Measurements from ENCODE around the gene INPP5D. TPM values are rescaled to one million over a fixed set of nuclear protein-coding genes. Genes with fewer than 3 reads are reported as not detected.

Gene INPP5D
- total and polyA plus RNA-seq, 2 of the 13 experiments (the other 11 are each of a cell fraction or from before 2014, with no cell fraction given), result 16.7 to 18.0 TPM

DNA sequence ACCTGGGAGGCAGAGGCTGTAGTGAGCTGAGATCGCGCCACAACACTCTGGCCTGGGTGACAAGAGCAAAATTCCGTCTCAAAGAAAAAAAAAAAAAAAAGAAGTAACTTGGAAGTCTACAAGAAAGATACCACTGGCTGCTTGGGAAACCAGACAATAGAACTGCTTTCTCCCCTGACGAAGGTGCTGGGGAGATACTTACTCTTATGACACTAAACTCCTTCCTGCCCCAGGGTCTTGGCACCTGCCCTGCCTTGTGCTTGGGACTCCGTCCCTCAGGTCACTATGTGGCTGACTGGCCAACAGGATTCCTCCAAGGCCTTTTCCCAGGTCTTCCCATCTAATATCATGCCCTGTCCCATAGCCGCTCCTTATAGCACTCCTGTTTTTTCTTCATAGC lies 30.7 kb downstream of the INPP5D start:
- in situ Hi-C loops (cut with HindIII; ENCODE audit: extremely low pct_ligation_motif_present, low pct_unique_long_range_greater_than_20kb), result no loop called here
- Histone ChIP-seq H2AFZ (ENCODE audit: low read length) (no peak overlapping the region), H3K36me3 (replicated peaks in 1 of 2; ENCODE audit: control insufficient read depth in 1 of 2, insufficient read depth in 2 of 2, low read length in 2 of 2) (peaks cover 1 to 12% of the 10 kb centered on the region in 2 experiments; a peak in 1 of 5 replicates), H3K79me2 (ENCODE audit: insufficient read depth, low read length) (no peaks in the 10 kb centered on the region), H4K20me1 (ENCODE audit: insufficient read depth, low read length) (no peaks in the 10 kb centered on the region), H3K27me3 (ENCODE audit: control insufficient read depth in 1 of 2, insufficient read depth in 2 of 2, low read length in 2 of 2) (no peaks in the 10 kb centered on the region), H3K4me2 (ENCODE audit: low read depth, low read length) (no peak overlapping the region), H3K4me1 (ENCODE audit: insufficient read depth, low read length) (peaks cover 11% of the 10 kb centered on the region), H3K9me3 (ENCODE audit: low read length) (no peaks in the 10 kb centered on the region), H3K4me3 (replicated peaks in 1 of 3; ENCODE audit: insufficient read depth in 1 of 3, low read depth in 2 of 3, low read length in 3 of 3) (no peak overlapping the region), H3K9ac (ENCODE audit: insufficient read depth, low read depth, low read length) (no peak overlapping the region), H3K27ac (ENCODE audit: extremely low read length, insufficient read depth, low read length) (no peak overlapping the region)
- POLR2A ChIA-PET, result no interaction called here
- 96% methylated on average over 6 of the region's 6 CpGs for WGBS (ENCODE audit: low lambda C conversion rate)
- FAIRE-seq (no peak), DNase-seq (ENCODE audit: low spot score) (no peak), ATAC-seq (no peak)
- TF ChIP-seq SNRNP70 (IDR thresholded peaks at IDR 0.05; ENCODE audit: low read depth, low read length), result no peak
- TF ChIP-seq KAT2B (IDR thresholded peaks at IDR 0.05; ENCODE audit: borderline replicate concordance, low read depth, low read length), result no peak
- no peak for TF ChIP-seq ZMYM2 (CRISPR knock-in tag; IDR thresholded peaks at IDR 0.05)
- TF ChIP-seq, protein P1, sequence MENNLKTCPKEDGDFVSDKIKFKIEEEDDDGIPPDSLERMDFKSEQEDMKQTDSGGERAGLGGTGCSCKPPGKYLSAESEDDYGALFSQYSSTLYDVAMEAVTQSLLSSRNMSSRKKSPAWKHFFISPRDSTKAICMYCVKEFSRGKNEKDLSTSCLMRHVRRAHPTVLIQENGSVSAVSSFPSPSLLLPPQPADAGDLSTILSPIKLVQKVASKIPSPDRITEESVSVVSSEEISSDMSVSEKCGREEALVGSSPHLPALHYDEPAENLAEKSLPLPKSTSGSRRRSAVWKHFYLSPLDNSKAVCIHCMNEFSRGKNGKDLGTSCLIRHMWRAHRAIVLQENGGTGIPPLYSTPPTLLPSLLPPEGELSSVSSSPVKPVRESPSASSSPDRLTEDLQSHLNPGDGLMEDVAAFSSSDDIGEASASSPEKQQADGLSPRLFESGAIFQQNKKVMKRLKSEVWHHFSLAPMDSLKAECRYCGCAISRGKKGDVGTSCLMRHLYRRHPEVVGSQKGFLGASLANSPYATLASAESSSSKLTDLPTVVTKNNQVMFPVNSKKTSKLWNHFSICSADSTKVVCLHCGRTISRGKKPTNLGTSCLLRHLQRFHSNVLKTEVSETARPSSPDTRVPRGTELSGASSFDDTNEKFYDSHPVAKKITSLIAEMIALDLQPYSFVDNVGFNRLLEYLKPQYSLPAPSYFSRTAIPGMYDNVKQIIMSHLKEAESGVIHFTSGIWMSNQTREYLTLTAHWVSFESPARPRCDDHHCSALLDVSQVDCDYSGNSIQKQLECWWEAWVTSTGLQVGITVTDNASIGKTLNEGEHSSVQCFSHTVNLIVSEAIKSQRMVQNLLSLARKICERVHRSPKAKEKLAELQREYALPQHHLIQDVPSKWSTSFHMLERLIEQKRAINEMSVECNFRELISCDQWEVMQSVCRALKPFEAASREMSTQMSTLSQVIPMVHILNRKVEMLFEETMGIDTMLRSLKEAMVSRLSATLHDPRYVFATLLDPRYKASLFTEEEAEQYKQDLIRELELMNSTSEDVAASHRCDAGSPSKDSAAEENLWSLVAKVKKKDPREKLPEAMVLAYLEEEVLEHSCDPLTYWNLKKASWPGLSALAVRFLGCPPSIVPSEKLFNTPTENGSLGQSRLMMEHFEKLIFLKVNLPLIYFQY (CRISPR knock-in tag; IDR thresholded peaks at IDR 0.05; ENCODE audit: borderline replicate concordance), result no peak
- TF ChIP-seq ZNF160 (CRISPR knock-in tag; IDR thresholded peaks at IDR 0.05), result no peak
- TF ChIP-seq JARID2 (CRISPR knock-in tag; IDR thresholded peaks at IDR 0.05; ENCODE audit: insufficient replicate concordance), result no peak
- TF ChIP-seq, protein P2, sequence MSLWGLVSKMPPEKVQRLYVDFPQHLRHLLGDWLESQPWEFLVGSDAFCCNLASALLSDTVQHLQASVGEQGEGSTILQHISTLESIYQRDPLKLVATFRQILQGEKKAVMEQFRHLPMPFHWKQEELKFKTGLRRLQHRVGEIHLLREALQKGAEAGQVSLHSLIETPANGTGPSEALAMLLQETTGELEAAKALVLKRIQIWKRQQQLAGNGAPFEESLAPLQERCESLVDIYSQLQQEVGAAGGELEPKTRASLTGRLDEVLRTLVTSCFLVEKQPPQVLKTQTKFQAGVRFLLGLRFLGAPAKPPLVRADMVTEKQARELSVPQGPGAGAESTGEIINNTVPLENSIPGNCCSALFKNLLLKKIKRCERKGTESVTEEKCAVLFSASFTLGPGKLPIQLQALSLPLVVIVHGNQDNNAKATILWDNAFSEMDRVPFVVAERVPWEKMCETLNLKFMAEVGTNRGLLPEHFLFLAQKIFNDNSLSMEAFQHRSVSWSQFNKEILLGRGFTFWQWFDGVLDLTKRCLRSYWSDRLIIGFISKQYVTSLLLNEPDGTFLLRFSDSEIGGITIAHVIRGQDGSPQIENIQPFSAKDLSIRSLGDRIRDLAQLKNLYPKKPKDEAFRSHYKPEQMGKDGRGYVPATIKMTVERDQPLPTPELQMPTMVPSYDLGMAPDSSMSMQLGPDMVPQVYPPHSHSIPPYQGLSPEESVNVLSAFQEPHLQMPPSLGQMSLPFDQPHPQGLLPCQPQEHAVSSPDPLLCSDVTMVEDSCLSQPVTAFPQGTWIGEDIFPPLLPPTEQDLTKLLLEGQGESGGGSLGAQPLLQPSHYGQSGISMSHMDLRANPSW (CRISPR knock-in tag; IDR thresholded peaks at IDR 0.05; ENCODE audit: borderline replicate concordance), result no peak
- no peak for TF ChIP-seq ZNF766 (CRISPR knock-in tag; IDR thresholded peaks at IDR 0.05; ENCODE audit: borderline replicate concordance)
- intact Hi-C loops (cut with micrococcal nuclease; ENCODE audit: unreplicated experiment), result no loop called here
- CTCF ChIA-PET (ENCODE audit: low intra/inter-chr PET ratio, low total read pairs), result no interaction called here
- no TSS peak for BruUV-seq (replicated peaks)
